Measurements from ENCODE around the gene PMF1.

PMF1 gene

DNA sequence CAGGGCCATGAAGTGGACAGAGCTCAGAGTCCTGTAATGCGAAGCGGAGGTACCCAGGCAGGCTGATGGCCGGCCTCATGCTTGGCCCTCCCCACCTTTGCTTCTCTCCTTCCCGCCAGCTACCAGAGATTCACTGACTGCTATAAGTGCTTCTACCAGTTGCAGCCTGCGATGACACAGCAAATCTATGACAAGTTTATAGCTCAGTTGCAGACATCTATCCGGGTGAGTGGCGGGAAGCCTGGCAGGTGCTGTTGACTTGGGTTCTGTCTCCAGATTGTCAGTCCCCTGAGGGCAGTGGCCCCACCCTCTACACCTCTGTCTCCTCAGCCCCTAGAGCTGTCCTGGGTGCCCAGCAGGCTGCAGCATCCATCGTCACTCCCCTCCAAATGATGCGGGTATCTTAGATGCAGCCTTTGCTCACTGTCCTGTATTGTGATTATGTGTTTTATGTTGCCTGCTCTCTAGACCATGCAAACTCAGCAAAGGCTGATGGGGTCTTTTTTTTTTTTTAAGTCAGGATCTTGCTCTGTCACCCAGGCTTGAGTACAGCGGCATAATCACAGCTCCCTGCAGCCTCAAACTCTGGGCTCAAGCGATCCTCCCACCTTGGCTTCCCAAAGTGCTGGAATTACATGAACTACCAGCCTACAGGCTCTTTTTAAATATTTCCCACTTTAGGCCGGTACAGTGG lies 19.5 kb downstream of the PMF1 start:
- peak; percentile 25 to 73 (median 63) for DNase-seq
- H3K9me3 ChIP-seq (ENCODE audit: control extremely low read depth in 1 of 5, control insufficient read depth in 4 of 5, insufficient read depth in 2 of 5, low read depth in 1 of 5, low read length in 4 of 5), result no peaks in the 10 kb centered on the region
- CTCF ChIA-PET, result interaction anchor here (0.6 to 16.8 kb wide), 5 partner anchors 9 to 140 kb away, joined by 3 to 399 read pairs (median 3); partner anchors contain the start of gene SEMA4A
- POLR2A ChIA-PET, result no interaction called here
- no peaks in the 10 kb centered on the region for H3K27me3 ChIP-seq (replicated peaks in 2 of 5; ENCODE audit: control insufficient read depth in 4 of 5, insufficient read depth in 5 of 5, low read length in 4 of 5)
- H3K27ac ChIP-seq (ENCODE audit: insufficient read depth in 1 of 2, low read depth in 1 of 2, low read length in 2 of 2, poor library complexity in 1 of 2, severe bottlenecking in 2 of 2), result no peak overlapping the region
- peaks cover 0 to 13% (median 9%) of the 10 kb centered on the region in 4 experiments for H3K4me1 ChIP-seq (ENCODE audit: control extremely low read depth in 1 of 4, control insufficient read depth in 4 of 4, insufficient read depth in 4 of 4, low read length in 3 of 4)
- peaks cover 4 to 55% (median 42%) of the 10 kb centered on the region in 4 experiments for H3K36me3 ChIP-seq (ENCODE audit: control insufficient read depth in 4 of 4, insufficient read depth in 4 of 4, low read length in 3 of 4)
- no peak overlapping the region for H3K4me3 ChIP-seq (ENCODE audit: control insufficient read depth in 1 of 7, extremely low read depth in 1 of 7, insufficient read depth in 4 of 7, low read depth in 2 of 7, low read length in 6 of 7)
- WGBS (ENCODE audit: insufficient coverage), result 67% methylated on average over 10 of the region's 12 CpGs

DNA sequence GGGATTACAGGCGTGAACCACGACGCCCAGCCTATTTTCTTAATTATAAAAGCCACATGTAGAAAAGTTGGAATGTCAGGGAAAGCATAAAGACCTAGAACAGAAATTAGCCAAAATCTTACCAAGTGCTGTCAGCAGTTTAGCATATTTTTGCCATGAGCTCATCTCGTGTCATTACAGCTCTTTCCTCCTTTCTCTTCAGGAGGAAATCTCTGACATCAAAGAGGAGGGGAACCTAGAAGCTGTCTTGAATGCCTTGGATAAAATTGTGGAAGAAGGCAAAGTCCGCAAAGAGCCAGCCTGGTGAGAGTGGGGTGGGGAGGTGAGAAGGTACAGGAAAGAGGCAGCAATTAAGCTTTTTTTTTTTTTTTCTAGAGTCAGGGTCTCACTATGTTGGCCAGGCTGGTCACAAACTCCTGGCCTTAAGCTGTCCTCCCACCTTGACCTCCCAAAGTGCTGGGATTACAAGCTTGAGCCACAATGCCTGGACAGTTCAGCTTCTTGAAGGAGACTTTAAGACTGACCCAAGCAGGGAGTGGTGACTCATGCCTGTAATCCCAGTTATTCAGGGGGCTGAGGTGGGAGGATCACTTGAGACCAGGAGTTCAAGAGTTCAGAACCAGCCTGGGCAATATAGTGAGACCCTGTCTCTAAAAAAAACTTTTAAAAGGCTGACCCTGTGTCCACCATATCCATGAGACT lies 20.8 kb downstream of the PMF1 start:
- Histone ChIP-seq H3K27me3 (replicated peaks in 2 of 5; ENCODE audit: control insufficient read depth in 4 of 5, insufficient read depth in 5 of 5, low read length in 4 of 5) (no peaks in the 10 kb centered on the region), H3K27ac (ENCODE audit: insufficient read depth in 1 of 2, low read depth in 1 of 2, low read length in 2 of 2, poor library complexity in 1 of 2, severe bottlenecking in 2 of 2) (no peak overlapping the region), H3K4me3 (ENCODE audit: control insufficient read depth in 1 of 7, extremely low read depth in 1 of 7, insufficient read depth in 4 of 7, low read depth in 2 of 7, low read length in 6 of 7) (no peak overlapping the region), H3K4me1 (ENCODE audit: control extremely low read depth in 1 of 4, control insufficient read depth in 4 of 4, insufficient read depth in 4 of 4, low read length in 3 of 4) (peaks cover 0 to 13% (median 9%) of the 10 kb centered on the region in 4 experiments), H3K9me3 (ENCODE audit: control extremely low read depth in 1 of 5, control insufficient read depth in 4 of 5, insufficient read depth in 2 of 5, low read depth in 1 of 5, low read length in 4 of 5) (no peaks in the 10 kb centered on the region), H3K36me3 (ENCODE audit: control insufficient read depth in 4 of 4, insufficient read depth in 4 of 4, low read length in 3 of 4) (peaks cover 3 to 60% (median 45%) of the 10 kb centered on the region in 4 experiments)
- WGBS (ENCODE audit: insufficient coverage), result 96% methylated on average over 4 of the region's 5 CpGs
- POLR2A ChIA-PET, result interaction anchor here (0.6 kb wide), 2 partner anchors 17 to 1971 kb away, joined by 3 to 4 read pairs; no protein-coding TSS in a partner anchor
- CTCF ChIA-PET, result interaction anchor here (0.6 to 16.8 kb wide), 4 partner anchors 8 to 142 kb away, joined by 3 to 399 read pairs (median 6); partner anchors contain the start of gene SEMA4A
- no peak for DNase-seq

DNA sequence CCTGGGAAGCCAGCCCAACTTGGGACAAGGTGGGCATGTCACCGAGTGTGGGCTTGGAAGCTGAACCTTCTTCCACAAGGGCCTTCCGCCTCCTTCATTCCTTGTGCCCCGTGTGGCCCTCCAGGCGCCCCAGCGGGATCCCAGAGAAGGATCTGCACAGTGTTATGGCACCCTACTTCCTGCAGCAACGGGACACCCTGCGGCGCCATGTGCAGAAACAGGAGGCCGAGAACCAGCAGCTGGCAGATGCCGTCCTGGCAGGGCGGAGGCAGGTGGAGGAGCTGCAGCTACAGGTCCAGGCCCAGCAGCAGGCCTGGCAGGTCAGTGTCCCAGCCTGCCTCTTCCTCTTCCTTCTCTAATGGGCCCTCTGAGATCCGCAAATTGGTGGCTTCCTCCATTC lies 23.4 kb downstream of the PMF1 start:
- no peaks in the 10 kb centered on the region for H3K27me3 ChIP-seq (replicated peaks in 2 of 5; ENCODE audit: control insufficient read depth in 4 of 5, insufficient read depth in 5 of 5, low read length in 4 of 5)
- H3K9me3 ChIP-seq (ENCODE audit: control extremely low read depth in 1 of 5, control insufficient read depth in 4 of 5, insufficient read depth in 2 of 5, low read depth in 1 of 5, low read length in 4 of 5), result no peaks in the 10 kb centered on the region
- H3K4me1 ChIP-seq (ENCODE audit: control extremely low read depth in 1 of 4, control insufficient read depth in 4 of 4, insufficient read depth in 4 of 4, low read length in 3 of 4), result peaks cover 0 to 17% (median 13%) of the 10 kb centered on the region in 4 experiments
- ChIA-PET CTCF (interaction anchor here (0.5 kb wide), 1 partner anchor 12 kb away, joined by 3 read pairs; the partner anchor contains the start of gene PAQR6), POLR2A (no interaction called here)
- H3K4me3 ChIP-seq (ENCODE audit: control insufficient read depth in 1 of 7, extremely low read depth in 1 of 7, insufficient read depth in 4 of 7, low read depth in 2 of 7, low read length in 6 of 7), result no peak overlapping the region
- no peak overlapping the region for H3K27ac ChIP-seq (ENCODE audit: insufficient read depth in 1 of 2, low read depth in 1 of 2, low read length in 2 of 2, poor library complexity in 1 of 2, severe bottlenecking in 2 of 2)
- WGBS (ENCODE audit: insufficient coverage), result 98% methylated on average over 11 of the region's 12 CpGs
- peaks cover 0 to 62% (median 52%) of the 10 kb centered on the region in 4 experiments for H3K36me3 ChIP-seq (ENCODE audit: control insufficient read depth in 4 of 4, insufficient read depth in 4 of 4, low read length in 3 of 4)
- DNase-seq, result no peak

DNA sequence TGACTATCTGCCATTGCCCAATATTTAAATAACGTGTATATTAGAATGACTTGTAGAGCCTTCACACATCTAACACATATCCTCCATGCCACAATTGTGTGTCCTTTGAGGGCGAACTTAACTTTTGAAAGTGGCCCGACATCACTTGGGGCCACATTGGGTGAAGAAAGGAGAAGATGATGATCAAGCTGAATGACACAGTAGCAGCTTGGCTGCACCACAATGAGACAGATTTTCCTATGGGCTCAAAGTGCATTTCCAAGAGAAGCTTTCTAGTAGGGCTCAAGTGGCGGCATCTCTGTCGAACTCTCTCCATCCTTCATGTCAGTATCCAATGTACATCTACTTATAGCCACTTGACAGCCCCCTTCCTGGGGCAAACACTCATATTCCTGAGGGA lies 25.4 kb downstream of the PMF1 start:
- CTCF ChIA-PET, result interaction anchor here (0.6 to 1.6 kb wide), 8 partner anchors 9 to 93 kb away, joined by 3 to 6 read pairs (median 3); no protein-coding TSS in a partner anchor
- POLR2A ChIA-PET, result no interaction called here

DNA sequence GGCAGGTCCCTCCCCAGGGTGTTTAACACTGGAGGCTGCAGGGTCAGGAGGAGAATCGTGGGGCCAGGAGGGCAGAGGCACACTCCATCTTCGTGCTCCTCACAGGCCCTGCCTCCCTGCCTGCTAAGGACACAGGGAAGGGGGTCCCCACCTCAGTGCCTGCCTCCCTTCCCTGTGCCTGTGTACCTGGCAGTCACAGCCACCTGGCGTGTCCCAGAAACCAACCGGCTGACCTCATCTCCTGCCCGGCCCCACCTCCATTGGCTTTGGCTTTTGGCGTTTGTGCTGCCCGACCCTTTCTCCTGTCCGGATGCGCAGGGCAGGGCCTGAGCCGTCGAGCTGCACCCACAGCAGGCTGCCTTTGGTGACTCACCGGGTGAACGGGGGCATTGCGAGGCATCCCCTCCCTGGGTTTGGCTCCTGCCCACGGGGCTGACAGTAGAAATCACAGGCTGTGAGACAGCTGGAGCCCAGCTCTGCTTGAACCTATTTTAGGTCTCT lies 28.6 kb downstream of the PMF1 start:
- peak in 2 of 3 donors; percentile 24 to 40 for DNase-seq
- POLR2A ChIA-PET, result interaction anchor here (0.6 to 1.4 kb wide), 2 partner anchors 10 to 13 kb away, joined by 4 read pairs; no protein-coding TSS in a partner anchor
- Histone ChIP-seq H3K9me3 (ENCODE audit: control extremely low read depth in 1 of 5, control insufficient read depth in 4 of 5, insufficient read depth in 2 of 5, low read depth in 1 of 5, low read length in 4 of 5) (no peaks in the 10 kb centered on the region), H3K27me3 (replicated peaks in 2 of 5; ENCODE audit: control insufficient read depth in 4 of 5, insufficient read depth in 5 of 5, low read length in 4 of 5) (peaks cover 0 to 2% (median 0%) of the 10 kb centered on the region in 5 experiments), H3K27ac (ENCODE audit: insufficient read depth in 1 of 2, low read depth in 1 of 2, low read length in 2 of 2, poor library complexity in 1 of 2, severe bottlenecking in 2 of 2) (no peak overlapping the region), H3K4me3 (ENCODE audit: control insufficient read depth in 1 of 7, extremely low read depth in 1 of 7, insufficient read depth in 4 of 7, low read depth in 2 of 7, low read length in 6 of 7) (no peak overlapping the region), H3K4me1 (ENCODE audit: control extremely low read depth in 1 of 4, control insufficient read depth in 4 of 4, insufficient read depth in 4 of 4, low read length in 3 of 4) (peaks cover 0 to 38% (median 36%) of the 10 kb centered on the region in 4 experiments), H3K36me3 (ENCODE audit: control insufficient read depth in 4 of 4, insufficient read depth in 4 of 4, low read length in 3 of 4) (peaks cover 0 to 49% (median 38%) of the 10 kb centered on the region in 4 experiments)
- 42% methylated on average over 11 of the region's 15 CpGs for WGBS (ENCODE audit: insufficient coverage)
- CTCF ChIA-PET, result interaction anchor here (1.2 to 1.6 kb wide), 2 partner anchors 16 to 19 kb away, joined by 3 to 4 read pairs; no protein-coding TSS in a partner anchor

More for the DNA sequence above, 25.4 kb downstream of the PMF1 start:
- no peaks in the 10 kb centered on the region for H3K27me3 ChIP-seq (replicated peaks in 2 of 5; ENCODE audit: control insufficient read depth in 4 of 5, insufficient read depth in 5 of 5, low read length in 4 of 5)
- H3K36me3 ChIP-seq (ENCODE audit: control insufficient read depth in 4 of 4, insufficient read depth in 4 of 4, low read length in 3 of 4), result peaks cover 0 to 71% (median 55%) of the 10 kb centered on the region in 4 experiments
- no peak overlapping the region for H3K4me3 ChIP-seq (ENCODE audit: control insufficient read depth in 1 of 7, extremely low read depth in 1 of 7, insufficient read depth in 4 of 7, low read depth in 2 of 7, low read length in 6 of 7)
- H3K4me1 ChIP-seq (ENCODE audit: control extremely low read depth in 1 of 4, control insufficient read depth in 4 of 4, insufficient read depth in 4 of 4, low read length in 3 of 4), result peaks cover 0 to 18% (median 16%) of the 10 kb centered on the region in 4 experiments
- DNase-seq, result no peak
- H3K9me3 ChIP-seq (ENCODE audit: control extremely low read depth in 1 of 5, control insufficient read depth in 4 of 5, insufficient read depth in 2 of 5, low read depth in 1 of 5, low read length in 4 of 5), result no peaks in the 10 kb centered on the region
- WGBS (ENCODE audit: insufficient coverage), result 96% methylated on average over 4 of the region's 5 CpGs
- H3K27ac ChIP-seq (ENCODE audit: insufficient read depth in 1 of 2, low read depth in 1 of 2, low read length in 2 of 2, poor library complexity in 1 of 2, severe bottlenecking in 2 of 2), result no peak overlapping the region

DNA sequence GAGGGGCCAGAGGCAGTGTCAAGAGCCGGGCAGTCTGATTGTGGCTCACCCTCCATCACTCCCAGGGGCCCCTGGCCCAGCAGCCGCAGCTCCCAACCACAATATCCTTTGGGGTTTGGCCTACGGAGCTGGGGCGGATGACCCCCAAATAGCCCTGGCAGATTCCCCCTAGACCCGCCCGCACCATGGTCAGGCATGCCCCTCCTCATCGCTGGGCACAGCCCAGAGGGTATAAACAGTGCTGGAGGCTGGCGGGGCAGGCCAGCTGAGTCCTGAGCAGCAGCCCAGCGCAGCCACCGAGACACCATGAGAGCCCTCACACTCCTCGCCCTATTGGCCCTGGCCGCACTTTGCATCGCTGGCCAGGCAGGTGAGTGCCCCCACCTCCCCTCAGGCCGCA lies 29.1 kb downstream of the PMF1 start, which contains the start of gene BGLAP:
Gene BGLAP, plus strand, starts transcription at position 259 of the 400 bp plus-strand sequence. Its CDS starts 48 bp downstream, at position 307.
- H3K4me1 ChIP-seq (ENCODE audit: control extremely low read depth in 1 of 4, control insufficient read depth in 4 of 4, insufficient read depth in 4 of 4, low read length in 3 of 4), result peaks cover 0 to 40% (median 38%) of the 10 kb centered on the region in 4 experiments
- no peak for DNase-seq
- CTCF ChIA-PET, result interaction anchor here (0.6 to 1.6 kb wide), 4 partner anchors 17 to 55 kb away, joined by 3 to 4 read pairs (median 4); no protein-coding TSS in a partner anchor

More for the DNA sequence above, 29.1 kb downstream of the PMF1 start, which contains the start of gene BGLAP:
- Histone ChIP-seq H3K36me3 (ENCODE audit: control insufficient read depth in 4 of 4, insufficient read depth in 4 of 4, low read length in 3 of 4) (peaks cover 0 to 43% (median 32%) of the 10 kb centered on the region in 4 experiments), H3K27me3 (replicated peaks in 2 of 5; ENCODE audit: control insufficient read depth in 4 of 5, insufficient read depth in 5 of 5, low read length in 4 of 5) (peaks cover 0 to 2% (median 0%) of the 10 kb centered on the region in 5 experiments), H3K27ac (ENCODE audit: insufficient read depth in 1 of 2, low read depth in 1 of 2, low read length in 2 of 2, poor library complexity in 1 of 2, severe bottlenecking in 2 of 2) (no peak within 1 kb of the TSS), H3K4me3 (ENCODE audit: control insufficient read depth in 1 of 7, extremely low read depth in 1 of 7, insufficient read depth in 4 of 7, low read depth in 2 of 7, low read length in 6 of 7) (no peak within 1 kb of the TSS), H3K9me3 (ENCODE audit: control extremely low read depth in 1 of 5, control insufficient read depth in 4 of 5, insufficient read depth in 2 of 5, low read depth in 1 of 5, low read length in 4 of 5) (no peaks in the 10 kb centered on the region)
- 46% methylated on average over 12 of the region's 14 CpGs for WGBS (ENCODE audit: insufficient coverage)
- POLR2A ChIA-PET, result interaction anchor here (1.4 kb wide), 1 partner anchor 10 kb away, joined by 4 read pairs; no protein-coding TSS in a partner anchor

All from common myeloid progenitor, CD34-positive (primary cell).